H9 (cell line): ENCODE data around the gene RFWD3. TPM values are rescaled to one million over a fixed set of nuclear protein-coding genes. Genes with fewer than 3 reads are reported as not detected.

Experiments
- DNase-seq: peaks from one replicate; pipeline ENCODE4 v3.0.0-alpha.2; 2017
- H2AFZ ChIP-seq: one replicate; pipeline ENCODE4 v1.6.1; 2013; ENCODE audit warnings: mild to moderate bottlenecking, low read length, control low read depth, moderate library complexity
- H2AK5ac ChIP-seq: 2 replicates; pipeline ENCODE4 v1.6.1; 2013; ENCODE audit warnings: low read length, control low read depth, mixed read lengths; ENCODE audit not compliant: insufficient read length
- H2BK120ac ChIP-seq: one replicate; pipeline ENCODE4 v1.6.1; 2013; ENCODE audit warnings: low read depth, mild to moderate bottlenecking, low read length, control low read depth, inconsistent platforms; ENCODE audit not compliant: poor library complexity, severe bottlenecking
- H2BK12ac ChIP-seq: 2 replicates; pipeline ENCODE4 v1.6.1; 2013; ENCODE audit warnings: low read length, control low read depth, mixed read lengths, low read depth; ENCODE audit not compliant: insufficient read length
- H2BK15ac ChIP-seq: 2 replicates; pipeline ENCODE4 v1.6.1; 2013; ENCODE audit warnings: low read depth, low read length, control low read depth
- H2BK20ac ChIP-seq: one replicate; pipeline ENCODE4 v1.6.1; 2013; ENCODE audit warnings: low read depth, mild to moderate bottlenecking, low read length, control low read depth, inconsistent platforms; ENCODE audit not compliant: poor library complexity, severe bottlenecking
- H2BK5ac ChIP-seq: 2 replicates; pipeline ENCODE4 v1.6.1; 2013; ENCODE audit warnings: low read length, control low read depth, mixed read lengths; ENCODE audit not compliant: insufficient read length
- H3K14ac ChIP-seq: 2 replicates; pipeline ENCODE4 v1.6.1; 2013; ENCODE audit warnings: low read length, control low read depth; ENCODE audit not compliant: insufficient read depth
- H3K18ac ChIP-seq: 2 replicates; pipeline ENCODE4 v1.6.1; 2013; ENCODE audit warnings: low read depth, mild to moderate bottlenecking, mixed read lengths, low read length, control low read depth; ENCODE audit not compliant: insufficient read length
- H3K23ac ChIP-seq: 2 replicates; pipeline ENCODE4 v1.6.1; 2013; ENCODE audit warnings: low read length, control low read depth, mixed read lengths, low read depth; ENCODE audit not compliant: insufficient read length
- H3K23me2 ChIP-seq: 2 replicates; pipeline ENCODE4 v1.6.1; 2013; ENCODE audit warnings: low read depth, mild to moderate bottlenecking, mixed read lengths, low read length, control low read depth; ENCODE audit not compliant: insufficient read length, poor library complexity, severe bottlenecking
- H3K27ac ChIP-seq: 2 replicates; pipeline ENCODE4 v1.5.1; 2013; ENCODE audit warnings: low read length, control low read depth, mixed read lengths, low read depth; ENCODE audit not compliant: insufficient read length
- H3K27me3 ChIP-seq: 2 replicates; pipeline ENCODE4 v1.6.1; 2013; ENCODE audit warnings: low read length, control low read depth, inconsistent platforms; ENCODE audit not compliant: insufficient read depth
- H3K4ac ChIP-seq: 2 replicates; pipeline ENCODE4 v1.6.1; 2013; ENCODE audit warnings: low read depth, mild to moderate bottlenecking, control low read depth, inconsistent platforms, low read length, moderate library complexity
- H3K4me1 ChIP-seq: 2 replicates; pipeline ENCODE4 v1.6.1; 2013; ENCODE audit warnings: low read length, control low read depth, inconsistent platforms; ENCODE audit not compliant: insufficient read depth
- H3K4me2 ChIP-seq: 2 replicates; pipeline ENCODE4 v1.6.1; 2013; ENCODE audit warnings: low read length, control low read depth, mixed read lengths; ENCODE audit not compliant: insufficient read length, insufficient read depth
- H3K56ac ChIP-seq: 2 replicates; pipeline ENCODE4 v1.6.1; 2013; ENCODE audit warnings: low read depth, mild to moderate bottlenecking, mixed read lengths, low read length, control low read depth; ENCODE audit not compliant: insufficient read length
- H3K79me1 ChIP-seq: 2 replicates; pipeline ENCODE4 v1.6.1; 2013; ENCODE audit warnings: low read depth, mild to moderate bottlenecking, moderate library complexity, low read length, control low read depth, inconsistent platforms; ENCODE audit not compliant: insufficient read depth, poor library complexity, severe bottlenecking
- H3K79me2 ChIP-seq: 2 replicates; pipeline ENCODE4 v1.6.1; 2013; ENCODE audit warnings: low read length, control low read depth, inconsistent platforms; ENCODE audit not compliant: insufficient read depth
- H3K9ac ChIP-seq: 2 replicates; pipeline ENCODE4 v1.6.1; 2013; ENCODE audit warnings: low read length, control low read depth, mixed read lengths; ENCODE audit not compliant: insufficient read length; ENCODE audit errors: extremely low read depth
- H3K9me3 ChIP-seq: one replicate; pipeline ENCODE4 v1.6.1; 2013; ENCODE audit warnings: low read depth, low read length, inconsistent platforms; ENCODE audit not compliant: control insufficient read depth
- H3T11ph ChIP-seq: one replicate; pipeline ENCODE4 v1.6.1; 2013; ENCODE audit warnings: mild to moderate bottlenecking, low read length, control low read depth, inconsistent platforms
- H4K20me1 ChIP-seq: one replicate; pipeline ENCODE4 v1.6.1; 2013; ENCODE audit not compliant: control insufficient read depth, insufficient read length, insufficient read depth
- H4K5ac ChIP-seq: 2 replicates; pipeline ENCODE4 v1.6.1; 2013; ENCODE audit warnings: low read depth, mild to moderate bottlenecking, mixed read lengths, low read length, control low read depth; ENCODE audit not compliant: insufficient read length
- H4K8ac ChIP-seq: replicated peaks from 2 replicates; pipeline ENCODE4 v1.6.1; 2013; ENCODE audit warnings: low read length, control low read depth, mixed read lengths, low read depth; ENCODE audit not compliant: insufficient read length
- H4K91ac ChIP-seq: 2 replicates; pipeline ENCODE4 v1.6.1; 2013; ENCODE audit warnings: low read depth, mild to moderate bottlenecking, moderate library complexity, mixed read lengths, low read length, control low read depth; ENCODE audit not compliant: insufficient read length
- H3K27ac Mint-ChIP-seq, 3 experiments: 2 replicates in 2 of 3; 3 replicates in 1 of 3; pipeline ENCODE4 v1.8.0; 2020 to 2021; ENCODE audit warnings: mixed read lengths in 3 of 3, mild to moderate bottlenecking in 1 of 3, moderate library complexity in 1 of 3
- H3K27me3 Mint-ChIP-seq: 2 replicates; pipeline ENCODE4 v1.8.0; 2021; ENCODE audit warnings: low read depth, mild to moderate bottlenecking, moderate library complexity, mixed read lengths
- H3K36me3 Mint-ChIP-seq, 3 experiments: 2 replicates in 2 of 3; 3 replicates in 1 of 3; pipeline ENCODE4 v1.8.0; 2020 to 2021; ENCODE audit warnings: low read depth in 3 of 3, mixed read lengths in 3 of 3; ENCODE audit not compliant: insufficient read depth in 1 of 3
- H3K4me1 Mint-ChIP-seq, 2 experiments: 2 replicates each; pipeline ENCODE4 v1.8.0; 2020; ENCODE audit warnings: mixed read lengths in 2 of 2
- H3K4me3 Mint-ChIP-seq, 2 experiments: 2 replicates in 1 of 2; 3 replicates in 1 of 2; pipeline ENCODE4 v1.8.0; 2020 to 2021; ENCODE audit warnings: mild to moderate bottlenecking in 2 of 2, mixed read lengths in 2 of 2, moderate library complexity in 1 of 2
- H3K9me3 Mint-ChIP-seq, 2 experiments: 2 replicates in 1 of 2; 3 replicates in 1 of 2; pipeline ENCODE4 v1.8.0; 2020; ENCODE audit warnings: mild to moderate bottlenecking in 2 of 2, mixed read lengths in 2 of 2, moderate library complexity in 1 of 2
- WGBS: extraction: QIAGEN DNeasy Blood & Tissue Kit; methylation state at CpG from one replicate; pipeline ENCODE4 v1.1.7; 2013; ENCODE audit warnings: missing lambda C conversion rate, low lambda C conversion rate, mixed read lengths; ENCODE audit not compliant: insufficient read length; ENCODE audit errors: extremely low coverage; 5-methylcytosine and 5-hydroxymethylcytosine counted together
- total RNA-seq: library from RNA; stranded (reverse); gene quantifications from 2 replicates; pipeline ENCODE4 v1.2.1, GENCODE V29; 2021
- TF ChIP-seq, protein P1 (sequence below): fragments of 200-600 bp; sonication (generic); conservative IDR thresholded peaks from 3 replicates; pipeline ENCODE4 v1.8.0; 2021; ENCODE audit warnings: antibody characterized with exemption, mild to moderate bottlenecking

RFWD3 gene
- total RNA-seq, 1 experiment from 2014 or later, result 114 TPM

DNA sequence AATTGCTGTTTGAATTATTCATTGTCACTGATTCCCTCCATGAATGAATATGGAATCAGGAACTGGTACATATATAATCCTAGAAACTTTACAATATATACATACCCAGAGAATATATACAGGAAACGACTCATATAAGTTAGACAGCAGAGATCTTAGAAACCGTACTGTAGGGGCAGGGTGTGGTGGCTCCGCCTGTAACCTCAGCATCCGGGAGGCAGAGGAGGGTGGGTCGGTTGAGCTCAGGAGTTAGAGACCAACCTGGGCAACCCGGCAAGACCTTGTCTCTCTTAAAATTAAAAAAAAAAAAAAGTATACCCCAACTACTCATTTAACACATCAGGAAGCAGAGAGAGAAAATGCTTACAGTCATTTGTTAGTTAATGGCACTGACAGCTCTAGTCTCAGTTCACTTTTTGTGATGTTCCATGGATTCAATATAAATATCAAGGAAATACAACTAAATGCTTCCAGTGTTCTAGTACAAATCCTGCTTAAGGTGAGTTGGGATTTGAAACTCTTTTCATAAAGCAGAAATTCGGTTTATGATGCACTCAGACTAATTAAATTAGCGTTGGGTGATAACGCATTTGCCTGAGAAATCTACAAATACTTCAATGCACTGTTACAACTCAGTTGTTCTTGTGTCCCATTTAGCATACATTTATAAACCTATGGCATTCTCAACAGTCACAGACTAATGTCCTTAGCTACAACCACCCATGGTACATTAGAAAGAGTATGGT, 65.4 kb downstream of the RFWD3 start:
- H3K79me2 ChIP-seq, result peaks cover 45% of the 10 kb centered on the region; the same call in 1 of the 2 replicates
- peaks cover 8% of the 10 kb centered on the region for H3K23me2 ChIP-seq
- no peak overlapping the region for H2BK5ac ChIP-seq
- H2BK20ac ChIP-seq, result no peak overlapping the region
- H3K14ac ChIP-seq, result no peak overlapping the region
- no peaks in the 10 kb centered on the region for H4K20me1 ChIP-seq
- no peak overlapping the region for H3K4me2 ChIP-seq
- H3K4me1 Mint-ChIP-seq, result peaks cover 29 to 38% of the 10 kb centered on the region in 2 experiments
- no peak for DNase-seq
- H3K27ac Mint-ChIP-seq, result no peak overlapping the region; a peak in 1 of 7 replicates
- H2AFZ ChIP-seq, result no peak overlapping the region
- H4K8ac ChIP-seq, result no peak overlapping the region
- H4K5ac ChIP-seq, result no peak overlapping the region
- H3K18ac ChIP-seq, result no peak overlapping the region
- TF ChIP-seq, protein P1, sequence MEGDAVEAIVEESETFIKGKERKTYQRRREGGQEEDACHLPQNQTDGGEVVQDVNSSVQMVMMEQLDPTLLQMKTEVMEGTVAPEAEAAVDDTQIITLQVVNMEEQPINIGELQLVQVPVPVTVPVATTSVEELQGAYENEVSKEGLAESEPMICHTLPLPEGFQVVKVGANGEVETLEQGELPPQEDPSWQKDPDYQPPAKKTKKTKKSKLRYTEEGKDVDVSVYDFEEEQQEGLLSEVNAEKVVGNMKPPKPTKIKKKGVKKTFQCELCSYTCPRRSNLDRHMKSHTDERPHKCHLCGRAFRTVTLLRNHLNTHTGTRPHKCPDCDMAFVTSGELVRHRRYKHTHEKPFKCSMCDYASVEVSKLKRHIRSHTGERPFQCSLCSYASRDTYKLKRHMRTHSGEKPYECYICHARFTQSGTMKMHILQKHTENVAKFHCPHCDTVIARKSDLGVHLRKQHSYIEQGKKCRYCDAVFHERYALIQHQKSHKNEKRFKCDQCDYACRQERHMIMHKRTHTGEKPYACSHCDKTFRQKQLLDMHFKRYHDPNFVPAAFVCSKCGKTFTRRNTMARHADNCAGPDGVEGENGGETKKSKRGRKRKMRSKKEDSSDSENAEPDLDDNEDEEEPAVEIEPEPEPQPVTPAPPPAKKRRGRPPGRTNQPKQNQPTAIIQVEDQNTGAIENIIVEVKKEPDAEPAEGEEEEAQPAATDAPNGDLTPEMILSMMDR, result no peak
- WGBS, result no CpG with 5 or more reads among the region's 9 CpGs
- no peak overlapping the region for H3K56ac ChIP-seq
- H2AK5ac ChIP-seq, result no peak overlapping the region
- no peak overlapping the region for H2BK12ac ChIP-seq
- no peaks in the 10 kb centered on the region for H3K27me3 Mint-ChIP-seq
- H3K4me1 ChIP-seq, result no peaks in the 10 kb centered on the region; the same call in 1 of the 2 replicates
- H3K36me3 Mint-ChIP-seq, result peaks cover 13 to 21% (median 20%) of the 10 kb centered on the region in 3 experiments
- no peak overlapping the region for H2BK15ac ChIP-seq
- H3K9ac ChIP-seq, result no peak overlapping the region
- no peak overlapping the region for H3T11ph ChIP-seq
- H3K79me1 ChIP-seq, result peaks cover 18% of the 10 kb centered on the region
- no peak overlapping the region for H2BK120ac ChIP-seq
- no peak overlapping the region for H3K27ac ChIP-seq
- no peak overlapping the region for H4K91ac ChIP-seq
- no peaks in the 10 kb centered on the region for H3K9me3 ChIP-seq
- H3K4me3 Mint-ChIP-seq, result no peak overlapping the region
- H3K4ac ChIP-seq, result no peak overlapping the region
- H3K27me3 ChIP-seq, result no peaks in the 10 kb centered on the region
- no peaks in the 10 kb centered on the region; a peak in 1 of 5 replicates for H3K9me3 Mint-ChIP-seq
- no peak overlapping the region for H3K23ac ChIP-seq
